H1 (cell line): ENCODE results near the gene KISS1. TPM values are rescaled to one million over a fixed set of nuclear protein-coding genes. Genes with fewer than 3 reads are reported as not detected.

Experiments
- JUND ChIP-seq: IDR thresholded peaks from 2 replicates; pipeline ENCODE4 v1.6.1; 2011; ENCODE audit warnings: mild to moderate bottlenecking, improper control_type of control experiment, low read length
- RNF2 ChIP-seq: fragments of 200-900, 300-1000 bp; sonication (generic); IDR thresholded peaks from 2 replicates; pipeline ENCODE4 v1.7.1; 2016; ENCODE audit warnings: borderline replicate concordance, low read depth, mild to moderate bottlenecking, antibody characterized with exemption, low read length; ENCODE audit not compliant: poor library complexity, severe bottlenecking; ENCODE audit errors: missing control alignments
- YY1 ChIP-seq: IDR thresholded peaks from 2 replicates; pipeline ENCODE4 v1.6.1; 2011; ENCODE audit warnings: low read depth, mild to moderate bottlenecking, low read length
- polyA plus RNA-seq, 7 experiments: library from polyadenylated mRNA; depleted of rRNA in 3 of 7; stranded (reverse) in 5 of 7; unstranded in 2 of 7; fragments of >200 nt in 5 of 7; fragments of 200-250 nt in 2 of 7; gene quantifications; 1 replicate in 5 of 7; 2 replicates in 1 of 7; 4 replicates in 1 of 7; pipeline versions ENCODE4 v1.2.1 to v1.2.3, GENCODE V29; 2011 to 2013; ENCODE audit warnings: missing spikeins in 2 of 7, mixed read lengths in 2 of 7
- total RNA-seq: library from RNA; stranded (reverse); fragmentation: NEBNext Ultra II Directional; extraction: Animal tissue kit (Norgen Biotek cat#: 25700); gene quantifications from 2 replicates; pipeline ENCODE4 v1.2.1, GENCODE V29; 2021

The KISS1 gene
- total and polyA plus RNA-seq, 2 of the 8 experiments (the other 6 are each of a cell fraction or from before 2014, with no cell fraction given) = 0.71 TPM; not detected in 1

DNA sequence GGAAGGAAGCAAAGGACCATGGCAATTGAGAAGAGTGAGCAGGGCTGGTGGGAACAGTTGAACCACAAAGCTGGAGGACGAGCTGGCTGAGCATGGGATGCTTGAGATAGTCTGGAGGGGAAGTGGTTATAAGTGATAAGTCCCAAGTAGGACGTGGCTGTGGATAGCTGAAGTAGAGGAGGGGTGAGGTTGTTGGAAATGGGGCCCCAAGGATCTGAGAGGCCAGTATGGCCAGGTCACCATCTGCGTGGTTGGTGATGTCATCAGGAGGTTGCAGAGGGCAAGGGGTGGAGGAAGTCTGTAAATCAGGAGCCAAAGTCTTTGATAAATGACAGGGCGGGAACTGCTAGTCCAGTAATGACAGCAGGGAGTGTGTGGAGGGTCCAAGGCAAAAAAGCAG lies 19.2 kb downstream of the KISS1 start (continued):
- no peak for TF ChIP-seq RNF2
- TF ChIP-seq YY1 = no peak
- no peak for TF ChIP-seq JUND
- TF ChIP-seq, all 59 proteins: peak for 0
